Tibial nerve (tissue), 4 donors: ENCODE measurements around the gene DLK1. TPM values are rescaled to one million over a fixed set of nuclear protein-coding genes. Genes with fewer than 3 reads are reported as not detected.

Source experiments
- DNase-seq, 2 donors: peaks; one replicate each; pipeline ENCODE4 v3.0.0-alpha.2; 2019; ENCODE audit warnings: low spot score in 2 of 2
- H3K27ac ChIP-seq, 4 donors: fragments of 200-600 bp; sonication (generic) in 3 of 4; one replicate each; pipeline ENCODE4 v1.5.1; 2017 to 2019; ENCODE audit warnings: mild to moderate bottlenecking in 1 of 4
- H3K27me3 ChIP-seq, 2 donors: fragments of 200-600 bp; sonication (generic) in 1 of 2; one replicate each; pipeline versions ENCODE4 v1.5.1 to v1.6.0; 2017 to 2019
- H3K36me3 ChIP-seq, 3 donors: fragments of 200-600 bp; sonication (generic); one replicate each; pipeline ENCODE4 v1.5.1; 2018 to 2019
- H3K4me1 ChIP-seq, 4 donors: fragments of 200-600 bp; sonication (generic) in 3 of 4; one replicate each; pipeline ENCODE4 v1.5.1; 2017 to 2019
- H3K4me3 ChIP-seq, 4 donors: fragments of 200-600 bp; sonication (generic) in 3 of 4; one replicate each; pipeline ENCODE4 v1.5.1; 2017 to 2019; ENCODE audit warnings: mild to moderate bottlenecking in 1 of 4, moderate library complexity in 1 of 4
- H3K9me3 ChIP-seq, 4 donors: fragments of 200-600 bp; sonication (generic) in 3 of 4; one replicate each; pipeline ENCODE4 v1.5.1; 2017 to 2019
- CTCF ChIP-seq, 5 experiments: fragments of 200-600 bp in 3 of 5; fragments of 450-650 bp in 2 of 5; sonication (generic) in 3 of 5; IDR thresholded peaks; one replicate each; pipeline ENCODE4 v1.5.1; 2016 to 2019; ENCODE audit warnings: antibody characterized with exemption in 5 of 5, mild to moderate bottlenecking in 3 of 5, moderate library complexity in 2 of 5
- EP300 ChIP-seq, 2 donors: sonication (generic); formaldehyde crosslinking; IDR thresholded peaks; one replicate each; pipeline ENCODE4 v1.6.1; 2017; ENCODE audit warnings: antibody characterized with exemption in 2 of 2, mild to moderate bottlenecking in 1 of 2
- POLR2A ChIP-seq, 2 donors: fragments of 450-650 bp; IDR thresholded peaks; one replicate each; pipeline ENCODE4 v1.6.1; 2017; ENCODE audit warnings: antibody characterized with exemption in 2 of 2, mild to moderate bottlenecking in 2 of 2, moderate library complexity in 2 of 2
- WGBS, 2 donors: methylation state at CpG; one replicate each; pipeline ENCODE4 v1.1.5; 2018; 5-methylcytosine and 5-hydroxymethylcytosine counted together
- total RNA-seq, 4 donors: library from RNA; depleted of rRNA; stranded (reverse); fragments of >200 nt; gene quantifications; one replicate each; pipeline ENCODE4 v1.1.0, GENCODE V29; 2016

The DLK1 gene
- total RNA-seq, 4 donors from 2014 or later, result not detected

- no peak overlapping the region for H3K4me3 ChIP-seq
- no peak overlapping the region for H3K27ac ChIP-seq
- H3K36me3 ChIP-seq, result no peaks in the 10 kb centered on the region
- DNase-seq, result no peak
- TF ChIP-seq POLR2A (IDR thresholded peaks at IDR 0.05) (no peak), EP300 (IDR thresholded peaks at IDR 0.05) (no peak), CTCF (IDR thresholded peaks at IDR 0.05) (no peak)
- H3K4me1 ChIP-seq, result peaks cover 0 to 5% (median 0%) of the 10 kb centered on the region in 4 donors
- no peaks in the 10 kb centered on the region for H3K9me3 ChIP-seq
- WGBS, 2 donors, result 74 to 85% methylated on average over 14 of the region's 14 CpGs
- H3K27me3 ChIP-seq, result peaks cover 0 to 60% of the 10 kb centered on the region in 2 donors
These were observed 2.8 kb upstream of the DLK1 start for GRCh38 chr14:100723830-100724437.

GRCh38 chr14:100724536-100724935, 2.2 kb upstream of the DLK1 start:
- Histone ChIP-seq H3K4me3 (no peak overlapping the region), H3K36me3 (no peaks in the 10 kb centered on the region), H3K27me3 (peaks cover 0 to 65% of the 10 kb centered on the region in 2 donors), H3K27ac (no peak overlapping the region), H3K4me1 (peaks cover 0 to 5% (median 0%) of the 10 kb centered on the region in 4 donors), H3K9me3 (no peaks in the 10 kb centered on the region)
- no peak for DNase-seq
- 85 to 97% methylated on average over 3 of the region's 4 CpGs for WGBS, 2 donors
- TF ChIP-seq EP300 (IDR thresholded peaks at IDR 0.05) (no peak), CTCF (IDR thresholded peaks at IDR 0.05) (no peak), POLR2A (IDR thresholded peaks at IDR 0.05) (no peak)

- Histone ChIP-seq H3K4me1 (peaks cover 0 to 5% (median 0%) of the 10 kb centered on the region in 4 donors), H3K27ac (no peak overlapping the region), H3K36me3 (no peaks in the 10 kb centered on the region), H3K27me3 (peaks cover 0 to 73% of the 10 kb centered on the region in 2 donors), H3K4me3 (no peak overlapping the region), H3K9me3 (no peaks in the 10 kb centered on the region)
- DNase-seq, result no peak
- 89 to 93% methylated on average over 33 of the region's 33 CpGs for WGBS, 2 donors
- no peak for TF ChIP-seq CTCF (IDR thresholded peaks at IDR 0.05)
- TF ChIP-seq EP300 (IDR thresholded peaks at IDR 0.05), result no peak
- TF ChIP-seq POLR2A (IDR thresholded peaks at IDR 0.05), result no peak
These were observed 905 bp upstream of the DLK1 start for GRCh38 chr14:100725587-100726387.

GRCh38 chr14:100727086-100727872, 587 bp downstream of the DLK1 start:
- no peak overlapping the region for H3K27ac ChIP-seq
- H3K36me3 ChIP-seq, result no peaks in the 10 kb centered on the region
- no peak overlapping the region for H3K4me3 ChIP-seq
- H3K27me3 ChIP-seq, result peaks cover 0 to 81% of the 10 kb centered on the region in 2 donors
- peaks cover 0 to 5% (median 0%) of the 10 kb centered on the region in 4 donors for H3K4me1 ChIP-seq
- 5 to 11% methylated on average over 32 to 39 of the region's 47 CpGs for WGBS, 2 donors
- TF ChIP-seq EP300 (IDR thresholded peaks at IDR 0.05) (no peak), CTCF (IDR thresholded peaks at IDR 0.05) (no peak)
- H3K9me3 ChIP-seq, result no peaks in the 10 kb centered on the region
- DNase-seq, result no peak
